ENCODE measurements around the gene NPHP3.

Gene NPHP3

DNA sequence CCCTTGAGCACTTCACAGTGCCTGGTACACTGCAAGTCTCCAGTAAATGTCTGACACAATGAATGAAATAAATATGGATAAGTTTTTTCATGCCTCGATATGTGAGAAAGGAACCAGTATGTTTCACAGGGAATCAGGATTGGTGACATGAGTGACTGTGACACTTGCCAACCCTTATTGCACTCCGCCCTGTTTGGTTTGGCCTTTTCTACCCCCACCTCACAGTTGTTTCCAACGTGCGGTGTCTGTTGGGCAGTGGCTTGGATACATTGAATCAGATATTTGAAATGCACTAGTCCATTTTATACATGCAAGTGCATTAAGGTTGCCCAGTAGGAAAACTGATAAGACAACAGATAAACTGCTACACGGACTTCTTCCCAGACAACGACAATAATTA is 2.0 kb downstream of the NPHP3 start:
- no peak overlapping the region for H3K4me2 ChIP-seq (ENCODE audit: low read depth, low read length, poor library complexity, severe bottlenecking)
- peaks cover 12% of the 10 kb centered on the region; the same call in 1 of the 2 replicates for H3F3A ChIP-seq (ENCODE audit: insufficient read depth)
- no peaks in the 10 kb centered on the region for H3K27me3 ChIP-seq (ENCODE audit: low read length)
- no peaks in the 10 kb centered on the region for H3K9me3 ChIP-seq (ENCODE audit: insufficient read depth, low read length)
- H3K4me3 ChIP-seq (ENCODE audit: insufficient read depth, low read length, poor library complexity, severe bottlenecking): no peak overlapping the region
- H3K79me2 ChIP-seq (ENCODE audit: insufficient read depth, low read length): no peaks in the 10 kb centered on the region
- no peak overlapping the region for H2AFZ ChIP-seq (ENCODE audit: low read depth, low read length, severe bottlenecking)
- TF ChIP-seq, protein P1, sequence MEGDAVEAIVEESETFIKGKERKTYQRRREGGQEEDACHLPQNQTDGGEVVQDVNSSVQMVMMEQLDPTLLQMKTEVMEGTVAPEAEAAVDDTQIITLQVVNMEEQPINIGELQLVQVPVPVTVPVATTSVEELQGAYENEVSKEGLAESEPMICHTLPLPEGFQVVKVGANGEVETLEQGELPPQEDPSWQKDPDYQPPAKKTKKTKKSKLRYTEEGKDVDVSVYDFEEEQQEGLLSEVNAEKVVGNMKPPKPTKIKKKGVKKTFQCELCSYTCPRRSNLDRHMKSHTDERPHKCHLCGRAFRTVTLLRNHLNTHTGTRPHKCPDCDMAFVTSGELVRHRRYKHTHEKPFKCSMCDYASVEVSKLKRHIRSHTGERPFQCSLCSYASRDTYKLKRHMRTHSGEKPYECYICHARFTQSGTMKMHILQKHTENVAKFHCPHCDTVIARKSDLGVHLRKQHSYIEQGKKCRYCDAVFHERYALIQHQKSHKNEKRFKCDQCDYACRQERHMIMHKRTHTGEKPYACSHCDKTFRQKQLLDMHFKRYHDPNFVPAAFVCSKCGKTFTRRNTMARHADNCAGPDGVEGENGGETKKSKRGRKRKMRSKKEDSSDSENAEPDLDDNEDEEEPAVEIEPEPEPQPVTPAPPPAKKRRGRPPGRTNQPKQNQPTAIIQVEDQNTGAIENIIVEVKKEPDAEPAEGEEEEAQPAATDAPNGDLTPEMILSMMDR (IDR thresholded peaks at IDR 0.05; ENCODE audit: insufficient read depth, low read length, poor library complexity, severe bottlenecking): no peak
- no peak for TF ChIP-seq EZH2phosphoT487 (conservative IDR thresholded peaks at IDR 0.05; ENCODE audit: low read length)
- H3K27ac ChIP-seq (ENCODE audit: low read depth, low read length): no peak overlapping the region
- no peaks in the 10 kb centered on the region for H3K36me3 ChIP-seq (ENCODE audit: low read length)
- H4K20me1 ChIP-seq (ENCODE audit: low read depth, low read length): no peaks in the 10 kb centered on the region
- H3K9me2 ChIP-seq (replicated peaks; ENCODE audit: insufficient read depth, low read length): no peaks in the 10 kb centered on the region
- H3K9ac ChIP-seq (ENCODE audit: low read length): no peak overlapping the region

GRCh38 chr3:132716372-132716771 is 5.8 kb downstream of the NPHP3 start:
- Histone ChIP-seq H3F3A (ENCODE audit: insufficient read depth) (peaks cover 10% of the 10 kb centered on the region; the same call in 1 of the 2 replicates), H3K27me3 (ENCODE audit: low read length) (no peaks in the 10 kb centered on the region), H3K9me2 (replicated peaks; ENCODE audit: insufficient read depth, low read length) (no peaks in the 10 kb centered on the region), H2AFZ (ENCODE audit: low read depth, low read length, severe bottlenecking) (no peak overlapping the region), H3K27ac (ENCODE audit: low read depth, low read length) (no peak overlapping the region), H3K36me3 (ENCODE audit: low read length) (peaks cover 4% of the 10 kb centered on the region; the same call in 1 of the 2 replicates), H3K9me3 (ENCODE audit: insufficient read depth, low read length) (no peaks in the 10 kb centered on the region), H3K9ac (ENCODE audit: low read length) (no peak overlapping the region), H3K4me3 (ENCODE audit: insufficient read depth, low read length, poor library complexity, severe bottlenecking) (no peak overlapping the region), H4K20me1 (ENCODE audit: low read depth, low read length) (no peaks in the 10 kb centered on the region), H3K79me2 (ENCODE audit: insufficient read depth, low read length) (no peaks in the 10 kb centered on the region), H3K4me2 (ENCODE audit: low read depth, low read length, poor library complexity, severe bottlenecking) (no peak overlapping the region)
- TF ChIP-seq, protein P1 (IDR thresholded peaks at IDR 0.05; ENCODE audit: insufficient read depth, low read length, poor library complexity, severe bottlenecking): no peak
- no peak for TF ChIP-seq EZH2phosphoT487 (conservative IDR thresholded peaks at IDR 0.05; ENCODE audit: low read length)

GRCh38 chr3:132713977-132714727 is 8.1 kb downstream of the NPHP3 start:
- TF ChIP-seq, protein P1 (IDR thresholded peaks at IDR 0.05; ENCODE audit: insufficient read depth, low read length, poor library complexity, severe bottlenecking): no peak
- TF ChIP-seq EZH2phosphoT487 (conservative IDR thresholded peaks at IDR 0.05; ENCODE audit: low read length): no peak
- Histone ChIP-seq H3K9ac (ENCODE audit: low read length) (no peak overlapping the region), H4K20me1 (ENCODE audit: low read depth, low read length) (no peaks in the 10 kb centered on the region), H3F3A (ENCODE audit: insufficient read depth) (no peaks in the 10 kb centered on the region), H3K9me3 (ENCODE audit: insufficient read depth, low read length) (no peaks in the 10 kb centered on the region), H3K9me2 (replicated peaks; ENCODE audit: insufficient read depth, low read length) (no peaks in the 10 kb centered on the region), H3K36me3 (ENCODE audit: low read length) (peaks cover 4% of the 10 kb centered on the region; the same call in 1 of the 2 replicates), H3K4me3 (ENCODE audit: insufficient read depth, low read length, poor library complexity, severe bottlenecking) (no peak overlapping the region), H3K4me2 (ENCODE audit: low read depth, low read length, poor library complexity, severe bottlenecking) (no peak overlapping the region), H3K27me3 (ENCODE audit: low read length) (no peaks in the 10 kb centered on the region), H3K27ac (ENCODE audit: low read depth, low read length) (no peak overlapping the region), H2AFZ (ENCODE audit: low read depth, low read length, severe bottlenecking) (no peak overlapping the region), H3K79me2 (ENCODE audit: insufficient read depth, low read length) (no peaks in the 10 kb centered on the region)

Measured in SU-DHL-6 (cell line).